GM23248 (cell line): ENCODE results near the gene PRSS56. TPM values are rescaled to one million over a fixed set of nuclear protein-coding genes. Genes with fewer than 3 reads are reported as not detected.
"Not testable (repeated sequence)": the region's sequence is repeated elsewhere in the genome, so short reads cannot be mapped to it uniquely, and the experiment has no call there.

Experiments
- DNase-seq: peaks from one replicate; pipeline ENCODE4 v3.0.0-alpha.2; 2015
- H2AFZ ChIP-seq: fragments of 200-600 bp; sonication (generic); 2 replicates; pipeline ENCODE4 v1.6.1; 2016; ENCODE audit warnings: antibody characterized with exemption
- H3F3A ChIP-seq: fragments of 200-600 bp; sonication (generic); 2 replicates; pipeline ENCODE4 v1.6.1; 2016; ENCODE audit warnings: mild to moderate bottlenecking, antibody characterized with exemption, mixed run types; ENCODE audit not compliant: insufficient read depth
- H3K27ac ChIP-seq: fragments of 200-600 bp; sonication (generic); 2 replicates; pipeline ENCODE4 v1.5.1; 2016; ENCODE audit warnings: mild to moderate bottlenecking
- H3K27me3 ChIP-seq: fragments of 200-600 bp; sonication (generic); replicated peaks from 2 replicates; pipeline ENCODE4 v1.6.1; 2016; ENCODE audit warnings: mild to moderate bottlenecking; ENCODE audit not compliant: insufficient read depth
- H3K36me3 ChIP-seq: fragments of 200-600 bp; sonication (generic); 2 replicates; pipeline ENCODE4 v1.6.1; 2016; ENCODE audit warnings: low read depth, mild to moderate bottlenecking
- H3K4me1 ChIP-seq: fragments of 200-600 bp; sonication (generic); 2 replicates; pipeline ENCODE4 v1.6.1; 2016; ENCODE audit warnings: mild to moderate bottlenecking; ENCODE audit not compliant: insufficient read depth
- H3K4me2 ChIP-seq: fragments of 200-600 bp; sonication (generic); one replicate; pipeline ENCODE4 v1.6.1; 2016; ENCODE audit warnings: mild to moderate bottlenecking; ENCODE audit not compliant: unreplicated experiment
- H3K4me3 ChIP-seq: fragments of 200-600 bp; sonication (generic); 2 replicates; pipeline ENCODE4 v1.5.1; 2016; ENCODE audit warnings: mild to moderate bottlenecking
- H3K79me2 ChIP-seq: fragments of 200-600 bp; sonication (generic); 2 replicates; pipeline ENCODE4 v1.6.1; 2016; ENCODE audit warnings: mild to moderate bottlenecking; ENCODE audit not compliant: insufficient read depth
- H3K9ac ChIP-seq: fragments of 200-600 bp; sonication (generic); 2 replicates; pipeline ENCODE4 v1.6.1; 2016; ENCODE audit warnings: mild to moderate bottlenecking
- H3K9me2 ChIP-seq: fragments of 200-600 bp; sonication (generic); 2 replicates; pipeline ENCODE4 v1.6.1; 2016; ENCODE audit warnings: mixed run types, mild to moderate bottlenecking, moderate library complexity; ENCODE audit not compliant: insufficient read depth
- H3K9me3 ChIP-seq: fragments of 200-600 bp; sonication (generic); one replicate; pipeline ENCODE4 v1.6.1; 2017; ENCODE audit warnings: low read depth
- H4K20me1 ChIP-seq: fragments of 200-600 bp; sonication (generic); 2 replicates; pipeline ENCODE4 v1.6.0; 2016; ENCODE audit not compliant: insufficient read depth
- EZH2 ChIP-seq: fragments of 200-600 bp; sonication (generic); IDR thresholded peaks from 2 replicates; pipeline ENCODE4 v1.6.1; 2018; ENCODE audit warnings: antibody characterized with exemption, mild to moderate bottlenecking; ENCODE audit not compliant: insufficient read depth, poor library complexity, severe bottlenecking
- EZH2phosphoT487 ChIP-seq: fragments of 200-600 bp; sonication (generic); IDR thresholded peaks from 2 replicates; pipeline ENCODE4 v1.6.1; 2018; ENCODE audit warnings: antibody characterized with exemption, moderate library complexity, mild to moderate bottlenecking, low read depth; ENCODE audit not compliant: insufficient read depth
- WGBS, 2 experiments: methylation state at CpG; one replicate each; pipeline ENCODE4 v1.1.6; 2015 to 2017; ENCODE audit warnings: low lambda C conversion rate in 2 of 2, low coverage in 1 of 2; ENCODE audit errors: missing lambda C conversion rate in 2 of 2; 5-methylcytosine and 5-hydroxymethylcytosine counted together
- in situ Hi-C: fragments of 300-500 bp; cut with MboI; formaldehyde crosslinking; loops from 2 replicates; pipeline ENCODE4 v1.15.0; 2020
- polyA plus RNA-seq: library from polyadenylated mRNA; unstranded; fragments of >200 nt; fragmentation: Nextera tagmentation; extraction: Ambion mirVana; gene quantifications from 2 replicates; pipeline ENCODE4 v1.2.1, GENCODE V29; 2016
- total RNA-seq: library from RNA; depleted of rRNA; stranded (reverse); fragments of >200 nt; shearing (Covaris generic); gene quantifications from 2 replicates; pipeline ENCODE4 v1.2.3, GENCODE V29; 2014

The PRSS56 gene
- total and polyA plus RNA-seq, 2 experiments from 2014 or later, result not detected

DNA sequence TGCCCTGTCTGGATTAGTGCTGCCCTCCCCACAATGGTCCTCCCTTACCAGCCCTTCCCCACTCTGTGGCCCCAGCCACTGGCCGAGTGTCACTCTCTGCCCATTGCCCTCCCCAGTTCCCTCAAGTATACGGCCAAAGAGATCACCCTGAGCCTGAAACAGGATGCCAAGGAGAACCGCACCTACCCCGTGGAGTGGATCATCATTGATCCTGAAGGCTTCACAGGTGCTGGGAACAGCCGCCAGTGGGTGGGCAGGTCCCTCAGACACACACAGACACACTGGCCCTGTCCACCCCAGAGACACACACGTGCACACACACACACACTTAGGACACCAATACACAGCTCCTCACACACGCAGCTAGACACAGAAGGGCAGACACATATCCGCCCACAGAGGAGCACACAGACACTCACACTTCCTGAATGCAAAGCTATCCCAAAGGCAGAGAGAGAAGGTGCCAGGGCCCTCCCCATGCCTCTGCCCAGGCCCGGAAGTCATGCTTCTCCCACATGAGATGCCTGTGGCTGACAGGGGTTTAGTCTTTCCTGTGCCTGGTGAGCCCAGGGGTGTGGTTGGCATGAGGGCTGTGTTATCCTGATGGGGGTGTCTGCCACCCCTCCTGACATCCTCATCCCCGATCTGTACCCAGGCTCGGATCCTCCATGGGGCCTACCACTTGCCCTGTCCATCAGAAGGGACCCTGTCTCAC lies 8.7 kb downstream of the PRSS56 start:
- Histone ChIP-seq H3K36me3 (no peaks in the 10 kb centered on the region), H3K4me3 (no peak overlapping the region), H3K27ac (no peak overlapping the region), H3K9ac (no peak overlapping the region), H3F3A (no peaks in the 10 kb centered on the region), H3K4me1 (no peaks in the 10 kb centered on the region), H3K79me2 (no peaks in the 10 kb centered on the region), H2AFZ (no peak overlapping the region), H3K4me2 (no peak overlapping the region), H3K9me2 (no peaks in the 10 kb centered on the region), H3K9me3 (no peaks in the 10 kb centered on the region), H4K20me1 (no peaks in the 10 kb centered on the region), H3K27me3 (peaks cover 10% of the 10 kb centered on the region)
- TF ChIP-seq EZH2, result no peak
- TF ChIP-seq EZH2phosphoT487, result no peak
- in situ Hi-C loops, result loop anchor here (25.0 kb wide), 1 partner anchor 617 kb away; no protein-coding TSS in a partner anchor
- WGBS, 2 experiments, result 52 to 58% methylated on average over 11 of the region's 11 CpGs
- peak; percentile 55 for DNase-seq

DNA sequence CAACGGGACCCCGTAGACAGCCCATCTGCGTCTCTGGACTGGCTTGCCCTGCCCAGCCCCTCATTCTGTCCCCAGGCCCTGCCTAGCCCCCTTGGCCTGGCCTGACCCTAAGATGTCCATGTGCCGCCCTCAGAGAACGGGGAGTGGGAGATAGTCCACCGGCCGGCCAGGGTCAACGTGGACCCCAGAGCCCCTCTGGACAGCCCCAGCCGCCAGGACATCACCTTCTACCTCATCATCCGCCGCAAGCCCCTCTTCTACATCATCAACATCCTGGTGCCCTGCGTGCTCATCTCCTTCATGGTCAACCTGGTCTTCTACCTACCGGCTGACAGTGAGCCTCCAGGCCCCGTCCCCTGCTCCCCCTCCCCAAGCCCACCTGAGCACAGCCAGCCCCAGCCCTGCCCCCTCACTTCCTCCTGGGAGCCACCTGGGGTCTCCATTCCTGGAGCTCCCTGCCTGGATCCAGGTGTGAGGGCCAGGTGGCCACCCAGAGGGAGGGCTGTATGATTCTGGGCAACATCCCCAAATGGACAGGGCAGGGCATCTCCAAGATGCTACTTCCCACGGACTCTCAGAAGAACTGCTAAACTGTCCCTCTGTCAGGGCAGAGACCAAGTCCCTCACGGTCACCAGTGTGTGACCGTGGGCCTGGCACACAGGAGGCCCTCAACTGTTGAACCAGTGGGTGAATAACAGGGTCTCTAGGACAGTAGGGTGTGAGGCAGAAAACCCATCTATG lies 9.8 kb downstream of the PRSS56 start:
- Histone ChIP-seq H2AFZ (no peak overlapping the region), H3K4me2 (no peak overlapping the region), H3K27ac (no peak overlapping the region), H3K4me1 (no peaks in the 10 kb centered on the region), H3F3A (no peaks in the 10 kb centered on the region), H3K9ac (no peak overlapping the region), H3K79me2 (no peaks in the 10 kb centered on the region), H3K4me3 (no peak overlapping the region), H3K36me3 (no peaks in the 10 kb centered on the region), H4K20me1 (no peaks in the 10 kb centered on the region), H3K9me3 (no peaks in the 10 kb centered on the region), H3K27me3 (no peaks in the 10 kb centered on the region), H3K9me2 (no peaks in the 10 kb centered on the region)
- in situ Hi-C loops, result loop anchor here (25.0 kb wide), 1 partner anchor 618 kb away; no protein-coding TSS in a partner anchor
- WGBS, 2 experiments, result 70 to 73% methylated on average over 16 to 17 of the region's 17 CpGs
- TF ChIP-seq EZH2 (no peak), EZH2phosphoT487 (no peak)
- DNase-seq, result no peak

DNA sequence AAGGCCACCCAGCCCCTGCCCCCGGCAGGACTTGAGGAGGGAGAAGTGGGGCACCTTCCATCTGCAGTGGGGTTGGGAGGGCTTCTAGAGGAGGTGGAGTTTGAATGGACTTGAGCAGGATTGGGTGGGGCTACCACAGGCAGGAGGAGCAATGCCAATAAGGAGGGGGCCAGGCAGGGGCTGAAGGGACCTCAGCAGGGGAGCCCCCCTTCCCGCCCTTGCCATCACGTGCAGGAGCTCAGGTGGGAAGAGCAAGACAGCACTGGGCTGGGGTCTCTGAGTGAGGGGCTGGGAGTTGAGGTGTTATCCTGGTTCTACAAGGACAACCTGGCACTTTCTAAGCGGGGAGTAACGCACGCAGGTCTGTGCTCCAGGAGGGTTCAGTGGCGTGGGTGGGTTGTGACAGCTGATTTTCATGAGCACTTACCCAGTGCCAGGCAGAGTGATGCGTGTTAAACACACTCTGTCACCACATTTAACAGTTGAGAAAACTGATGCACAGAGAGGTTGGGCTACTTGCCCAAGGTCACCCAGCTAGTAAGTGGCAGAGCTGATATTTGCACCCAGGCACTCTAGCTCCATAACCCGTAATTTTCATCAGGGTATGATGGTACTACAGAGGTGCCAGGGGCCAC lies 10.6 kb downstream of the PRSS56 start:
- H3K36me3 ChIP-seq, result no peaks in the 10 kb centered on the region
- H3K4me2 ChIP-seq, result no peak overlapping the region
- no peak overlapping the region for H3K9ac ChIP-seq
- no peak overlapping the region for H2AFZ ChIP-seq
- no peaks in the 10 kb centered on the region for H4K20me1 ChIP-seq
- in situ Hi-C loops, result loop anchor here (25.0 kb wide), 1 partner anchor 618 kb away; no protein-coding TSS in a partner anchor
- no peaks in the 10 kb centered on the region for H3K27me3 ChIP-seq
- TF ChIP-seq EZH2phosphoT487 (no peak), EZH2 (no peak)
- H3K79me2 ChIP-seq, result no peaks in the 10 kb centered on the region
- H3K9me3 ChIP-seq, result no peaks in the 10 kb centered on the region
- no peaks in the 10 kb centered on the region for H3K4me1 ChIP-seq
- no peak overlapping the region for H3K4me3 ChIP-seq
- H3F3A ChIP-seq, result no peaks in the 10 kb centered on the region
- H3K27ac ChIP-seq, result no peak overlapping the region
- H3K9me2 ChIP-seq, result no peaks in the 10 kb centered on the region
- 27 to 29% methylated on average over 9 of the region's 9 CpGs for WGBS, 2 experiments
- DNase-seq, result no peak

DNA sequence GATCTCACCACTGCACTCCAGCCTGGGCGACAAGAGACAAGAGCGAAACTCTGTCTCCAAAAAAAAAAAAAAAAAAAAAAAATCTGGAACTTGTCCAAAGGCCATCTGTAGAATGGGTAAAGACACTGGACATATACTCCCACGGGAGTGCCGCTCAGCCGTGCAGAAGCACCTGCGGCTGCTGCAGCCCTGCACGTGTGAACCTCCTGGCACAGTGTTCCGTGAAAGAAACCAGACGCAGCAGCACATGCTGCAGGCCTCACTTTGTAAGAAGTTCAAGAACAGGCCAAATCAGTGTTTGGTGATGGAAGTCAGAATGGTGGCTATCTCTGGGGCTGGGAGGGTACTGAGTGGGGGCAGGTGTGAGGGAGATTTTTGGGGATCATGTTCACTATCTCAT lies 12.2 kb downstream of the PRSS56 start:
- Histone ChIP-seq H3K79me2 (no peaks in the 10 kb centered on the region), H3K4me2 (no peak overlapping the region), H3K4me3 (no peak overlapping the region), H3F3A (no peaks in the 10 kb centered on the region), H3K9ac (no peak overlapping the region), H3K4me1 (no peaks in the 10 kb centered on the region), H3K27me3 (no peaks in the 10 kb centered on the region), H2AFZ (no peak overlapping the region), H3K9me2 (no peaks in the 10 kb centered on the region), H3K9me3 (no peaks in the 10 kb centered on the region), H4K20me1 (no peaks in the 10 kb centered on the region), H3K27ac (no peak overlapping the region), H3K36me3 (no peaks in the 10 kb centered on the region)
- WGBS, 2 experiments, result 27 to 32% methylated on average over 7 to 9 of the region's 9 CpGs
- in situ Hi-C loops, result loop anchor here (25.0 kb wide), 1 partner anchor 620 kb away; no protein-coding TSS in a partner anchor
- no peak for DNase-seq
- no peak for TF ChIP-seq EZH2phosphoT487
- no peak for TF ChIP-seq EZH2

DNA sequence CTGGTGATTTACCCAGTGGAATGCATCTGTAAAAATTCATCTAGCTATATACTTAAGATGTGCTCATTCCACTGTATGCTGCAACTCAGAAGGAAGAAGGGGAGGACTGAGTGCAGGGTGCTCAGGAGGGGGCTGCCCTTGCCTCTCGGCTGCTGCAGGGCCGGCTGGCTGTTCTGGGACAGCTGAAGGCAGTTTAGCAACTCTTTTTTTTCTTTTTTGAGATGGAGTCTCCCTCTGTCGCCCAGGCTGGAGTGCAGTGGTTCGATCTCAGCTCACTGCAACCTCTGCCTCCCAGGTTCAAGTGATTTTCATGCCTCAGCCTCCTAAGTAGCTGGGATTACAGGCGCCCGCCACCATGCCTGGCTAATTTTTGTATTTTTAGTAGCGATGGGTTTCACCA lies 12.6 kb downstream of the PRSS56 start:
- not testable (repeated sequence) for H3K79me2 ChIP-seq, H3K27me3 ChIP-seq, H3K27ac ChIP-seq, H3K4me3 ChIP-seq, H3K4me1 ChIP-seq, H3K9ac ChIP-seq, H3K36me3 ChIP-seq, H2AFZ ChIP-seq, H3F3A ChIP-seq, H3K4me2 ChIP-seq, DNase-seq, H4K20me1 ChIP-seq, H3K9me3 ChIP-seq, H3K9me2 ChIP-seq
- in situ Hi-C loops, result loop anchor here (25.0 kb wide), 1 partner anchor 621 kb away; no protein-coding TSS in a partner anchor
- WGBS, 2 experiments, result 57% methylated on average over 7 of the region's 7 CpGs
